GM10266 (cell line): Measurements from ENCODE around the gene SLC26A11.

ENCODE experiments used
- DNase-seq: peaks from one replicate; pipeline ENCODE4 v3.0.0; 2012; ENCODE audit errors: extremely low spot score
- TF ChIP-seq, protein P1 (sequence below): IDR thresholded peaks from 2 replicates; pipeline ENCODE4 v1.5.1; 2012; ENCODE audit warnings: mild to moderate bottlenecking, low read depth; ENCODE audit not compliant: control insufficient read depth, insufficient read depth; ENCODE audit errors: missing control alignments

The SLC26A11 gene

DNA sequence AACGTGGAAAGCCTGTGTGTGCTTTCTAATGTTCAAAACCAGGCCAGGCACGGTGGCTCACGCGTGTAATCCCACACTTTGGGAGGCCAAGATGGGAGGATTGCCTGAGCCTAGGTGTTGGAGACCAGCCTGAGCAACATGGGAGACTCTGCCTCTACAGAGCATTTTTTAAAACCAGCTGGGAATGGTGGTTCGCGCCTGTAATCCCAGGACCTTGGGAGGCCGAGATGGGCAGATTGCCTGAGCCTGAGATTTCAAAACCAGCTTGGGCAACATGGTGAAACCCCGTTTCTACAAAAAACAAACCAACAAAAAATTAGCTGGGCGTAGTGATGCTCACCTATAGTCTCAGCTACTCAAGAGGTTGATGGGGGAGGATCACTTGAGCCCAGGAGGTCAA lies 66.8 kb downstream of the SLC26A11 start:
- no peak for DNase-seq
- TF ChIP-seq, protein P1, sequence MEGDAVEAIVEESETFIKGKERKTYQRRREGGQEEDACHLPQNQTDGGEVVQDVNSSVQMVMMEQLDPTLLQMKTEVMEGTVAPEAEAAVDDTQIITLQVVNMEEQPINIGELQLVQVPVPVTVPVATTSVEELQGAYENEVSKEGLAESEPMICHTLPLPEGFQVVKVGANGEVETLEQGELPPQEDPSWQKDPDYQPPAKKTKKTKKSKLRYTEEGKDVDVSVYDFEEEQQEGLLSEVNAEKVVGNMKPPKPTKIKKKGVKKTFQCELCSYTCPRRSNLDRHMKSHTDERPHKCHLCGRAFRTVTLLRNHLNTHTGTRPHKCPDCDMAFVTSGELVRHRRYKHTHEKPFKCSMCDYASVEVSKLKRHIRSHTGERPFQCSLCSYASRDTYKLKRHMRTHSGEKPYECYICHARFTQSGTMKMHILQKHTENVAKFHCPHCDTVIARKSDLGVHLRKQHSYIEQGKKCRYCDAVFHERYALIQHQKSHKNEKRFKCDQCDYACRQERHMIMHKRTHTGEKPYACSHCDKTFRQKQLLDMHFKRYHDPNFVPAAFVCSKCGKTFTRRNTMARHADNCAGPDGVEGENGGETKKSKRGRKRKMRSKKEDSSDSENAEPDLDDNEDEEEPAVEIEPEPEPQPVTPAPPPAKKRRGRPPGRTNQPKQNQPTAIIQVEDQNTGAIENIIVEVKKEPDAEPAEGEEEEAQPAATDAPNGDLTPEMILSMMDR: no peak

DNA sequence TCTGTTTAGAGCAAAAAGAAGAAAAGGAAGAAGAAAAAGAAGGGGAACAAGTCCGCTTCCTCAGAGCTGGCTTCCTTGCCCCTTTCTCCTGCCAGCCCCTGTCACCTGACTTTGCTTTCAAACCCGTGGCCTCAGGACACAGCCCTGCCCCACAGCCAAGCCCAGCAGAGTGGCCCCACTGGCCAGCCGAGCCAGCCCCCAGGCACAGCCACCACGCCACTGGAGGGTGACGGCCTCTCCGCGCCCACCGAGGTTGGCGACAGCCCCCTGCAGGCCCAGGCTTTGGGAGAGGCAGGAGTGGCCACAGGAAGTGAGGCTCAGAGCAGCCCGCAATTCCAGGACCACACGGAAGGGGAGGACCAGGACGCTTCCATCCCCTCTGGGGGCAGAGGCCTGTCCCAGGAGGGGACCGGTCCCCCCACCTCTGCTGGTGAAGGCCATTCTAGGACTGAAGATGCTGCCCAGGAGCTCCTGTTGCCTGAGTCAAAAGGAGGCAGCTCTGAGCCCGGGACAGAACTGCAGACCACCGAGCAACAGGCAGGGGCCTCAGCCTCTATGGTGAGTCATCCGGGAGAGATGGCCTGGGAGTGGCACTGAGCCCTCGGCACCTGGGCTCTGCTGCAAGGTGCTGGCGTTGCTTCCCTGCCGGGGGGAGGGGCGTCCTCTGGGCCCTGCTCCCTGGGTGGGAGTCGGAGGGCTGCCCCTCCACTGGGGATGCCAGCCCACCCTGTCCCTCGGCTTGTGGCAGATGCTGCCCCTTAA lies 67.8 kb downstream of the SLC26A11 start:
- DNase-seq: no peak

DNA sequence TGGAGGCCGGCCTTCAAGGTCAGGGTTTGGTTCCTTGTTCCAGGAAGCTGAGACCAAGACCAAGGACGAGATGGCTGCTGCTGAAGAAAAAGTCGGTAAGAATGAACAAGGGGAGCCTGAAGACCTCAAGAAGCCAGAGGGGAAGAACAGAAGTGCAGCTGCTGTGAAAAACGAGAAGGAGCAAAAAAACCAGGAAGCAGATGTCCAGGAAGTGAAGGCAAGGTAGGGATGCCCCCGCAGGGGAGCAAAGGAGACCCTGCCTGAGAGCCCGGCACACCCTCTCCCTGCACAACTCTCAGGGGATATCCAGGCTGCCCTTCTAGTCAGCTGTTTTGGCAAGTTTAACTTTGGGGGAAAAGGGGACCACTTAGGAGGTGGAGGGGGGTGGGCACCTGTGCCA lies 69.4 kb downstream of the SLC26A11 start:
- DNase-seq: no peak
- TF ChIP-seq, protein P1: no peak

More for the DNA sequence above, 67.8 kb downstream of the SLC26A11 start:
- TF ChIP-seq, protein P1: no peak

- DNase-seq: no peak
Observed at GRCh38 chr17:80290156-80290555, 69.9 kb downstream of the SLC26A11 start.

GRCh38 chr17:80291260-80291659 lies 71.0 kb downstream of the SLC26A11 start:
- TF ChIP-seq, protein P1: no peak
- no peak for DNase-seq

More at GRCh38 chr17:80290156-80290555, 69.9 kb downstream of the SLC26A11 start:
- TF ChIP-seq, protein P1: no peak

DNA sequence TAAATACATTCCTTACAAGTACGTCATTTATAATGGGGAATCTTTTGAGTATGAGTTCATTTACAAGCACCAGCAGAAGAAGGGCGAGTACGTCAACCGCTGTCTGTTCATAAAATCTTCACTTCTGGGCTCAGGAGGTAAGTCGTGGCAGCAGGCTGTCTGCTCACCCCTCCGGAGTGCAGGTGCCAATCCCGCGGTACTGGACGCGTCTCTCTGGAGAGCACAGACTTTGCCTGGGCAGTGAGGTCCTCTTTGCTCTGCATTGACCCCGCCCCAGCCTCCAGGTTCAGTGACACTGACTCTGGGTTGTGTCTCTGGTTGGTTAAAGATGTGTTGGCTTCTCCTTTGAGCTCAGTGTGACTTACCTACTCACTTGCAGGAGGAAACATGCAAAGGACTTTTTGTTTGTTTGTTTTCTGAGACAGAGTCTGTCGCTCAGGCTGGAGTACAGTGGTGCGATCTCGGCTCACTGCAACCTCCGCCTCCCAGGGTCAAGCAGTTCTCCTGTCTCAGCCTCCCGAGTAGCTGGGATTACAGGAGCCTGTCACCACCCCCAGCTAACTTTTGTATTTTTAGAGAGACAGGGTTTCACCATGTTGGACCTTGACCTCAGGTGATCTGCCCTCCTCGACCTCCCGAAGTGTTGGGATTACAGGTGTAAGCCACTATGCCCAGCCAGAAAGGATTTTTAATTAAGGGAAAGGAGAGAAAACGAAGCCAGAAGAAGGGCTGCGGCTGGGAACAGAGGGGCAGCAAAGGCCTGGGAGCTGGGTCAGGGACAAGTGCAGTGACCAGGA lies 71.7 kb downstream of the SLC26A11 start:
- TF ChIP-seq, protein P1: no peak
- no peak for DNase-seq
